Neutrophil (primary cell): Measurements from ENCODE around the gene MDN1.

Source experiments
- H3K27ac ChIP-seq: fragments of 200-600 bp; sonication (generic); 2 replicates; pipeline ENCODE4 v1.5.1; 2016; ENCODE audit warnings: mild to moderate bottlenecking, moderate library complexity
- H3K27me3 ChIP-seq: fragments of 200-600 bp; sonication (generic); 2 replicates; pipeline ENCODE4 v1.6.0; 2016; ENCODE audit warnings: mild to moderate bottlenecking
- H3K36me3 ChIP-seq: fragments of 200-600 bp; sonication (generic); 2 replicates; pipeline ENCODE4 v1.5.1; 2017
- H3K4me1 ChIP-seq, 2 experiments: fragments of 200-600 bp in 1 of 2; sonication (generic) in 1 of 2; 1 replicate in 1 of 2; 2 replicates in 1 of 2; pipeline versions ENCODE4 v1.5.1 to v1.6.1; 2013 to 2016; ENCODE audit warnings: low read depth in 1 of 2, low read length in 1 of 2, mild to moderate bottlenecking in 1 of 2, moderate library complexity in 1 of 2; ENCODE audit not compliant: control insufficient read depth in 1 of 2, insufficient read depth in 1 of 2
- H3K4me3 ChIP-seq, 2 experiments: fragments of 200-600 bp in 1 of 2; sonication (generic) in 1 of 2; 1 replicate in 1 of 2; 2 replicates in 1 of 2; pipeline ENCODE4 v1.5.1; 2013 to 2016; ENCODE audit warnings: low read depth in 1 of 2, low read length in 1 of 2, mild to moderate bottlenecking in 1 of 2, moderate library complexity in 1 of 2
- H3K9me3 ChIP-seq: fragments of 200-600 bp; sonication (generic); 2 replicates; pipeline ENCODE4 v1.5.1; 2016
- CTCF ChIP-seq: fragments of 200-600 bp; sonication (generic); IDR thresholded peaks from 2 replicates; pipeline ENCODE4 v1.5.1; 2016; ENCODE audit warnings: antibody characterized with exemption

The MDN1 gene

GRCh38 chr6:89689732-89690131 is 129.9 kb downstream of the MDN1 start:
- no peaks in the 10 kb centered on the region for H3K9me3 ChIP-seq
- no peaks in the 10 kb centered on the region for H3K4me1 ChIP-seq
- H3K27ac ChIP-seq: no peak overlapping the region
- TF ChIP-seq CTCF: no peak
- H3K4me3 ChIP-seq: no peak overlapping the region
- H3K27me3 ChIP-seq: no peaks in the 10 kb centered on the region
- peaks cover 69% of the 10 kb centered on the region for H3K36me3 ChIP-seq

- no peak overlapping the region for H3K27ac ChIP-seq
- no peaks in the 10 kb centered on the region for H3K27me3 ChIP-seq
- H3K9me3 ChIP-seq: no peaks in the 10 kb centered on the region
- no peak for TF ChIP-seq CTCF
- H3K36me3 ChIP-seq: peaks cover 67% of the 10 kb centered on the region
- no peaks in the 10 kb centered on the region for H3K4me1 ChIP-seq
- H3K4me3 ChIP-seq: no peak overlapping the region
Measured at GRCh38 chr6:89688328-89688727, 131.3 kb downstream of the MDN1 start.

- H3K4me3 ChIP-seq: no peak overlapping the region
- no peaks in the 10 kb centered on the region for H3K27me3 ChIP-seq
- H3K36me3 ChIP-seq: peaks cover 61% of the 10 kb centered on the region
- no peak for TF ChIP-seq CTCF
- no peaks in the 10 kb centered on the region for H3K9me3 ChIP-seq
- no peak overlapping the region for H3K27ac ChIP-seq
- H3K4me1 ChIP-seq: no peaks in the 10 kb centered on the region
Measured at GRCh38 chr6:89685311-89685710, 134.3 kb downstream of the MDN1 start.

- H3K27ac ChIP-seq: no peak overlapping the region
- H3K36me3 ChIP-seq: peaks cover 74% of the 10 kb centered on the region
- no peak for TF ChIP-seq CTCF
- H3K4me3 ChIP-seq: no peak overlapping the region
- H3K27me3 ChIP-seq: no peaks in the 10 kb centered on the region
- H3K4me1 ChIP-seq: no peaks in the 10 kb centered on the region
- no peaks in the 10 kb centered on the region for H3K9me3 ChIP-seq
Measured at GRCh38 chr6:89682991-89683390, 136.6 kb downstream of the MDN1 start.

- H3K27ac ChIP-seq: no peak overlapping the region
Measured at GRCh38 chr6:89681983-89682564, 137.5 kb downstream of the MDN1 start.

More at GRCh38 chr6:89681983-89682564, 137.5 kb downstream of the MDN1 start:
- H3K27me3 ChIP-seq: no peaks in the 10 kb centered on the region
- peaks cover 74% of the 10 kb centered on the region for H3K36me3 ChIP-seq
- H3K4me1 ChIP-seq: no peaks in the 10 kb centered on the region
- H3K9me3 ChIP-seq: no peaks in the 10 kb centered on the region
- no peak for TF ChIP-seq CTCF
- no peak overlapping the region for H3K4me3 ChIP-seq
